Duodenal mucosa (tissue), 2 donors: ENCODE measurements around the gene BMPR1B.

ENCODE experiments used
- H3K27ac ChIP-seq: one replicate; pipeline ENCODE4 v1.7.0; 2013; ENCODE audit warnings: low read depth, low read length
- H3K27me3 ChIP-seq, 2 donors: one replicate each; pipeline ENCODE4 v1.7.0; 2013; ENCODE audit warnings: low read length in 2 of 2, control low read depth in 1 of 2; ENCODE audit not compliant: insufficient read depth in 2 of 2, control insufficient read depth in 1 of 2
- H3K36me3 ChIP-seq, 2 donors: one replicate each; pipeline ENCODE4 v1.7.0; 2013; ENCODE audit warnings: low read length in 2 of 2, control low read depth in 1 of 2; ENCODE audit not compliant: insufficient read depth in 2 of 2, control insufficient read depth in 1 of 2
- H3K4me1 ChIP-seq, 2 donors: one replicate each; pipeline ENCODE4 v1.7.0; 2013; ENCODE audit warnings: low read length in 2 of 2, control low read depth in 1 of 2; ENCODE audit not compliant: insufficient read depth in 2 of 2, control insufficient read depth in 1 of 2
- H3K4me3 ChIP-seq, 2 donors: one replicate each; pipeline ENCODE4 v1.7.0; 2013; ENCODE audit warnings: low read length in 2 of 2, low read depth in 1 of 2
- H3K9ac ChIP-seq, 2 donors: one replicate each; pipeline ENCODE4 v1.7.0; 2013; ENCODE audit warnings: low read length in 2 of 2, low read depth in 1 of 2
- H3K9me3 ChIP-seq, 2 donors: one replicate each; pipeline ENCODE4 v1.7.0; 2013; ENCODE audit warnings: low read length in 2 of 2, control low read depth in 1 of 2; ENCODE audit not compliant: control insufficient read depth in 1 of 2

Gene BMPR1B

DNA sequence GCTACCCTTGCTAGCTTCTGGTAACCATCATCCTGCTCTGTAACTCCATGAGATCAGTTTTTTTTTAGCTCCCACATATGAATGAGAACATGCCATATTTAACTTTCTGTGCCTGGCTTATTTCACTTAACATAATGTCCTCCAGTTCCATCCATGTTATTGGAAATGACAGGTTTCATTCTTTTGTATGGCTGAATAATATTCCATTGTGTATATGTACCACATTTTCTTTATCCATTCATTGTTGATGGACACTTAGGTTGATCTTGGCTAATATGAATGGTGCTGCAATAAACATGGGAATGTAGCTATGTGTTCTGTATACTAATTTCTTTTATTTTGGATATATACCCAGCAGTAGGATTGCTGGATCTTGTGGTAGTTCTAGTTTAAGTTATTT lies 204.7 kb downstream of the BMPR1B start:
- no peak overlapping the region for H3K4me3 ChIP-seq
- no peak overlapping the region for H3K9ac ChIP-seq
- H3K36me3 ChIP-seq: no peaks in the 10 kb centered on the region
- no peaks in the 10 kb centered on the region for H3K4me1 ChIP-seq
- H3K27ac ChIP-seq: no peak overlapping the region
- H3K9me3 ChIP-seq: no peaks in the 10 kb centered on the region
- H3K27me3 ChIP-seq: no peaks in the 10 kb centered on the region

DNA sequence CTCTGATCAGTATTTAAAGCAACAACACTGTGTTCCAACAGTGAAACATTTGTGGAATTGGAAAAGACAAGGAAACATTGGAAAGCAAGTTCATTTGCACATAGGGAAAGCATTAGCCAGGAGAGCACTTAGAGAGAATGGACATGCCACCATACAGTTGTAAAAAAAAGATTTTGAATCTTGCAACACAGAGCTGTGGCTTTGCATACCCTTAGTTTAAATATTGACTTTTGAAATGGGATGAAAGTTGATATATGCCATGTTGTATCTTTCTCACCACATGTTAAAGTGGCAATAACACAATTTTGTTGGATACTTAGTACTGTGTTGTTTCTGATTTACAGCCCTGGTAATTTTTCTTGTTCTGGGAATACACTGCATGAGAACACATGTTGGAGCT lies 208.1 kb downstream of the BMPR1B start:
- Histone ChIP-seq H3K27ac (no peak overlapping the region), H3K4me1 (no peaks in the 10 kb centered on the region), H3K9ac (no peak overlapping the region), H3K4me3 (no peak overlapping the region), H3K27me3 (no peaks in the 10 kb centered on the region), H3K36me3 (no peaks in the 10 kb centered on the region), H3K9me3 (no peaks in the 10 kb centered on the region)

- Histone ChIP-seq H3K27me3 (no peaks in the 10 kb centered on the region), H3K27ac (no peak overlapping the region), H3K4me1 (no peaks in the 10 kb centered on the region), H3K4me3 (no peak overlapping the region), H3K9ac (no peak overlapping the region), H3K36me3 (no peaks in the 10 kb centered on the region), H3K9me3 (no peaks in the 10 kb centered on the region)
Observed at GRCh38 chr4:94968493-94968892, 210.7 kb downstream of the BMPR1B start.

- no peaks in the 10 kb centered on the region for H3K27me3 ChIP-seq
- H3K27ac ChIP-seq: no peak overlapping the region
- H3K4me3 ChIP-seq: no peak overlapping the region
- H3K9me3 ChIP-seq: no peaks in the 10 kb centered on the region
- no peak overlapping the region for H3K9ac ChIP-seq
- no peaks in the 10 kb centered on the region for H3K4me1 ChIP-seq
- no peaks in the 10 kb centered on the region for H3K36me3 ChIP-seq
Observed at GRCh38 chr4:94970650-94971049, 212.9 kb downstream of the BMPR1B start.

DNA sequence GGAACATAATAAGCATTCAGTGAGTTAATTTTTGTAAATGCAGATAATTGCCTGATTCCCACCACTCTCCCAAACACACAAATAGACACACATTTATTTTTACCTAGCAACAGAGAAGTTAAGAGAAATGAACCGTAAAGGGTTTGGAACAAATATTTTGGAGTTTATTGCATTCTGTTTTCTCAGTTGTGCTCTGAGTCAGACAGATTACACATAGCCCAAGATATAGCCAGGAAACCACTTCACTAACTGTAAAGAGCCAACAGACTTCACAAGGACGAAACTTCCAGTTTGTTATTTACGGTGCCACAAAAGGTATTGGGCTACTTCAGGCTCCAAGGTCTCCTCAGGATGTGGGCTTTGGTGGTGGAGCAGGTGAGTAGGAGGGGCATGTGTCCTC lies 217.0 kb downstream of the BMPR1B start:
- Histone ChIP-seq H3K36me3 (no peaks in the 10 kb centered on the region), H3K27me3 (no peaks in the 10 kb centered on the region), H3K27ac (no peak overlapping the region), H3K9ac (no peak overlapping the region), H3K4me1 (no peaks in the 10 kb centered on the region), H3K9me3 (no peaks in the 10 kb centered on the region), H3K4me3 (no peak overlapping the region)

GRCh38 chr4:94976371-94977011 lies 218.7 kb downstream of the BMPR1B start:
- H3K9ac ChIP-seq: no peak overlapping the region
- H3K4me1 ChIP-seq: no peaks in the 10 kb centered on the region
- H3K4me3 ChIP-seq: no peak overlapping the region
- no peaks in the 10 kb centered on the region for H3K36me3 ChIP-seq
- no peak overlapping the region for H3K27ac ChIP-seq
- no peaks in the 10 kb centered on the region for H3K27me3 ChIP-seq
- H3K9me3 ChIP-seq: no peaks in the 10 kb centered on the region

DNA sequence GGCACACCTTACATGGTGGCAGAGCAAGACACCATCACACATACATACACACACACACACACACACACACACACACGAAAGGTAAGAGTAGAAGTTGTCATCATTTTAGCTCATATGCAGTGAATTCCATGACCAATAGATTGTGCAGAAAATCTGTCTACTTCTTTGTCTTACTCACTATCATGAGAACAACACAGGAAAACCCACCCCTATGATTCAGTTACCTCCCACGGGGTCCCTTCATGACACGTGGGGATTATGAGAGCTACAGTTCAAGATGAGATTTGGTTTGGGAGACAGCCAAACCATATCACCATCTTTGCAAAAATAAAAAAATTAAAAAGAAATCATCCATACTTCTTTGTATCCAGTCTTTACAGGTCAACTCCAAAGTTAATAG lies 221.1 kb downstream of the BMPR1B start:
- Histone ChIP-seq H3K9me3 (no peaks in the 10 kb centered on the region), H3K4me3 (no peak overlapping the region), H3K27ac (no peak overlapping the region), H3K9ac (no peak overlapping the region), H3K27me3 (no peaks in the 10 kb centered on the region), H3K36me3 (no peaks in the 10 kb centered on the region), H3K4me1 (no peaks in the 10 kb centered on the region)

DNA sequence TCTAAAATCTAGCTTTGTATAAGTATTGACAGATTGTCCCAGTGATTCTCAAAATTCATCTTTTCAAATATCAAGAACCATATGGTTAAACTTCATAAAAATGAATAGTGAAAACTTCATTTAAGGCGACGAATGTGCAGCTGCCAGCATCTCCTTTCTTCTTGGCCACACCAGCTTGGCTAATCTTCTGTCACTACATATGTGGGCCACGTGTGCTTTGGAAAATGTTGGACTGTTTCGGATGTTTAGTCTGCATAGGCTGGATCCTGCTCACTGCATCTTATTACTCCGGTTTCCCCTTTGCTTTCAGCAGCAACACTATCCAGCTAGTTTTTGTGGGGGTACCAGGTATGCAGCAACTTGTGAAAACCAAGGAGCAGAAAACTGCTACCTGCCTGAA lies 221.9 kb downstream of the BMPR1B start:
- Histone ChIP-seq H3K4me1 (no peaks in the 10 kb centered on the region), H3K4me3 (no peak overlapping the region), H3K9ac (no peak overlapping the region), H3K9me3 (no peaks in the 10 kb centered on the region), H3K36me3 (no peaks in the 10 kb centered on the region), H3K27ac (no peak overlapping the region), H3K27me3 (no peaks in the 10 kb centered on the region)

DNA sequence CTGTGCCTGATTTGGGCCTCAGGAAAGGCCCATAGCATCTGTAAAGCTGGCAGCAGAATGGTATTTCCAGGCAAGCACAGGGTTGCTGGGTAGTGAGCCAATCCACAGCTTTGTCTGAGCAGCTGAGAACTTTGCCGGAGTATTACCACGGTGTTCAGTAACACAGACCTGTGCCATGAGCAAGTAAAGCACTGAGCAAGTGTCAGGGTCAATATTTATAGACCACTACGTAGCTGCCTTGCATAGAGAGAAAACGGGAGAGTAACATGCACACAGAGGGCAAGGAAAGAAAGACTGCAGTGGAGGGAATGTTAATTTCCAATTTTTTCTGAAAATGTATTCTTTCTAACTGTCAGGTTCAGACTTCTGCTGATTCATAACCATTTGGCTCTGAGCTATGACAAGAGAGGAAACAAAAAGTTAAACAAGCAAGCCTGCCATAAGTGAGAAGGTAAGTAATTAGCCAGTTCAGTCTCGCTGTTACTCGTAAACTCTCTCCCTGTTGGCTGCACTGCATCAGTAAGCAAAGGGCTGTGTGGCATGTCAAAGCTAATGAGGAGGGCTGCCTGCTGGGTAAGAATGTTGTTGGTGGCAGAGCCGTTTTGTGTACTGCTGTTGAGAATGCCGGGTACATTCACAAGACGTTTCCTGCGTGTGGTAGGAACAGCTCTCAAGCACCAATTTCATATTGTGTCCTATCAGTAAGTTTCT lies 238.1 kb downstream of the BMPR1B start:
- Histone ChIP-seq H3K4me1 (no peaks in the 10 kb centered on the region), H3K36me3 (no peaks in the 10 kb centered on the region), H3K9ac (no peak overlapping the region), H3K27me3 (no peaks in the 10 kb centered on the region), H3K4me3 (no peak overlapping the region), H3K9me3 (no peaks in the 10 kb centered on the region), H3K27ac (no peak overlapping the region)

- Histone ChIP-seq H3K27me3 (no peaks in the 10 kb centered on the region), H3K36me3 (no peaks in the 10 kb centered on the region), H3K4me1 (no peaks in the 10 kb centered on the region), H3K27ac (no peak overlapping the region), H3K9ac (no peak overlapping the region), H3K4me3 (no peak overlapping the region), H3K9me3 (no peaks in the 10 kb centered on the region)
Observed at GRCh38 chr4:95000076-95000648, 242.4 kb downstream of the BMPR1B start.
